Spinal cord (tissue), 10 donors: ENCODE data around the gene RTN4R. TPM values are rescaled to one million over a fixed set of nuclear protein-coding genes. Genes with fewer than 3 reads are reported as not detected.
"Not testable (repeated sequence)": the region's sequence is repeated elsewhere in the genome, so short reads cannot be mapped to it uniquely, and the experiment has no call there.

ENCODE experiments used
- DNase-seq, 6 donors: peaks; one replicate each; pipeline versions ENCODE4 v3.0.0 to v3.0.0-alpha.2; 2013 to 2015; ENCODE audit warnings: low spot score in 6 of 6, low read depth in 4 of 6
- H3K27ac ChIP-seq: one replicate; pipeline ENCODE4 v1.5.1; 2013; ENCODE audit warnings: low read depth, low read length, control low read depth
- H3K27me3 ChIP-seq: one replicate; pipeline ENCODE4 v1.6.1; 2013; ENCODE audit warnings: low read length; ENCODE audit not compliant: control insufficient read depth, insufficient read depth
- H3K36me3 ChIP-seq: one replicate; pipeline ENCODE4 v1.6.1; 2013; ENCODE audit warnings: low read length; ENCODE audit not compliant: control insufficient read depth, insufficient read depth
- H3K4me1 ChIP-seq: one replicate; pipeline ENCODE4 v1.6.1; 2013; ENCODE audit warnings: low read length; ENCODE audit not compliant: control insufficient read depth, insufficient read depth
- H3K4me3 ChIP-seq: one replicate; pipeline ENCODE4 v1.5.1; 2013; ENCODE audit warnings: low read depth, low read length, control low read depth
- H3K9me3 ChIP-seq: one replicate; pipeline ENCODE4 v1.6.1; 2013; ENCODE audit warnings: low read length; ENCODE audit not compliant: control insufficient read depth, insufficient read depth
- WGBS: methylation state at CpG from one replicate; pipeline ENCODE4 v1.1.5; 2013; ENCODE audit warnings: missing lambda C conversion rate; ENCODE audit not compliant: insufficient coverage; 5-methylcytosine and 5-hydroxymethylcytosine counted together
- polyA plus RNA-seq, 2 donors: library from polyadenylated mRNA; unstranded; fragments of 120-200 nt; gene quantifications; one replicate each; pipeline ENCODE4 v1.2.1, GENCODE V29; 2013; ENCODE audit not compliant: insufficient read length in 2 of 2
- total RNA-seq, 2 donors: library from RNA; depleted of rRNA in 1 of 2; stranded (reverse); fragments of 120-200 nt in 1 of 2; fragments of >200 nt in 1 of 2; gene quantifications; one replicate each; pipeline versions ENCODE4 v1.2.3 to v1.2.4, GENCODE V29; 2013 to 2014
- donor health status: healthy.

RTN4R gene
- total and polyA plus RNA-seq, 4 donors, result 5.4 to 25.9 (median 16.6) TPM

GRCh38 chr22:20264614-20265452, 3.3 kb downstream of the RTN4R start:
- H3K27ac ChIP-seq, result no peak overlapping the region
- peaks cover 26% of the 10 kb centered on the region for H3K36me3 ChIP-seq
- H3K9me3 ChIP-seq, result no peaks in the 10 kb centered on the region
- H3K4me1 ChIP-seq, result peaks cover 58% of the 10 kb centered on the region
- whole genome bisulfite sequencing, result 39% methylated on average over 19 of the region's 21 CpGs
- H3K27me3 ChIP-seq, result no peaks in the 10 kb centered on the region
- H3K4me3 ChIP-seq, result no peak overlapping the region
- peak in 2 of 6 donors; percentile 42 to 63 for DNase-seq

- not testable (repeated sequence) for H3K27ac ChIP-seq, H3K4me3 ChIP-seq
- WGBS, result 86% methylated on average over 11 of the region's 17 CpGs
Measured at GRCh38 chr22:20263404-20264281, 4.5 kb downstream of the RTN4R start.

GRCh38 chr22:20262582-20263147, 5.5 kb downstream of the RTN4R start:
- WGBS, result 75% methylated on average over 7 of the region's 7 CpGs
- Histone ChIP-seq H3K27me3 (no peaks in the 10 kb centered on the region), H3K27ac (no peak overlapping the region), H3K9me3 (no peaks in the 10 kb centered on the region), H3K4me3 (no peak overlapping the region), H3K36me3 (peaks cover 42% of the 10 kb centered on the region), H3K4me1 (peaks cover 48% of the 10 kb centered on the region)
- no peak for DNase-seq

More at GRCh38 chr22:20263404-20264281, 4.5 kb downstream of the RTN4R start:
- H3K4me1 ChIP-seq, result peaks cover 52% of the 10 kb centered on the region
- H3K36me3 ChIP-seq, result peaks cover 36% of the 10 kb centered on the region
- not testable (repeated sequence) for H3K27me3 ChIP-seq, DNase-seq, H3K9me3 ChIP-seq

GRCh38 chr22:20261848-20262581, 6.1 kb downstream of the RTN4R start:
- Histone ChIP-seq H3K27ac (no peak overlapping the region), H3K4me3 (no peak overlapping the region), H3K9me3 (no peaks in the 10 kb centered on the region), H3K36me3 (peaks cover 42% of the 10 kb centered on the region), H3K4me1 (peaks cover 45% of the 10 kb centered on the region), H3K27me3 (no peaks in the 10 kb centered on the region)
- WGBS, result 87% methylated on average over 13 of the region's 14 CpGs
- no peak for DNase-seq

GRCh38 chr22:20260071-20260765, 7.9 kb downstream of the RTN4R start:
- Histone ChIP-seq H3K36me3 (peaks cover 43% of the 10 kb centered on the region), H3K27ac (no peak overlapping the region), H3K4me3 (no peak overlapping the region), H3K9me3 (no peaks in the 10 kb centered on the region), H3K4me1 (peaks cover 48% of the 10 kb centered on the region), H3K27me3 (no peaks in the 10 kb centered on the region)
- 88% methylated on average over 13 of the region's 19 CpGs for WGBS
- DNase-seq, result no peak

GRCh38 chr22:20259327-20259688, 8.8 kb downstream of the RTN4R start:
- Histone ChIP-seq H3K27me3 (no peaks in the 10 kb centered on the region), H3K4me1 (peaks cover 40% of the 10 kb centered on the region), H3K36me3 (peaks cover 39% of the 10 kb centered on the region), H3K27ac (no peak overlapping the region), H3K9me3 (no peaks in the 10 kb centered on the region), H3K4me3 (no peak overlapping the region)
- no peak for DNase-seq
- 71% methylated on average over 8 of the region's 8 CpGs for WGBS

GRCh38 chr22:20258584-20259326, 9.4 kb downstream of the RTN4R start:
- Histone ChIP-seq H3K9me3 (no peaks in the 10 kb centered on the region), H3K27me3 (no peaks in the 10 kb centered on the region), H3K4me3 (no peak overlapping the region), H3K27ac (no peak overlapping the region), H3K4me1 (peaks cover 35% of the 10 kb centered on the region), H3K36me3 (peaks cover 35% of the 10 kb centered on the region)
- DNase-seq, result no peak
- 87% methylated on average over 10 of the region's 18 CpGs for WGBS

GRCh38 chr22:20258021-20258299, 10.2 kb downstream of the RTN4R start:
- WGBS, result 85% methylated on average over 4 of the region's 4 CpGs
- no peak for DNase-seq
- Histone ChIP-seq H3K36me3 (peaks cover 33% of the 10 kb centered on the region), H3K4me1 (peaks cover 28% of the 10 kb centered on the region), H3K27ac (no peak overlapping the region), H3K9me3 (no peaks in the 10 kb centered on the region), H3K4me3 (no peak overlapping the region), H3K27me3 (no peaks in the 10 kb centered on the region)
